Mesendoderm (in vitro differentiated cells): Measurements from ENCODE around the gene SYT7.

Experiments used
- DNase-seq: peaks from one replicate; pipeline ENCODE4 v3.0.0; 2013
- H2AK5ac ChIP-seq: 2 replicates; pipeline ENCODE4 v1.6.1; 2013; ENCODE audit warnings: low read length, inconsistent platforms
- H2BK120ac ChIP-seq: 2 replicates; pipeline ENCODE4 v1.6.1; 2013; ENCODE audit warnings: low read depth, mild to moderate bottlenecking, low read length, moderate library complexity, mixed read lengths
- H2BK15ac ChIP-seq: replicated peaks from 2 replicates; pipeline ENCODE4 v1.6.1; 2013; ENCODE audit warnings: low read depth, mild to moderate bottlenecking, moderate library complexity
- H2BK5ac ChIP-seq: 2 replicates; pipeline ENCODE4 v1.6.1; 2013; ENCODE audit warnings: low read length, inconsistent platforms
- H3K18ac ChIP-seq: 2 replicates; pipeline ENCODE4 v1.6.1; 2013; ENCODE audit warnings: mild to moderate bottlenecking, low read length, mixed read lengths
- H3K23ac ChIP-seq: one replicate; pipeline ENCODE4 v1.6.1; 2013; ENCODE audit warnings: low read length
- H3K27ac ChIP-seq: 2 replicates; pipeline ENCODE4 v1.5.1; 2013; ENCODE audit warnings: low read depth, mild to moderate bottlenecking, inconsistent platforms, low read length, moderate library complexity
- H3K27me3 ChIP-seq: 2 replicates; pipeline ENCODE4 v1.6.1; 2013; ENCODE audit warnings: low read length, control low read depth, mild to moderate bottlenecking, inconsistent platforms; ENCODE audit not compliant: insufficient read depth, poor library complexity
- H3K36me3 ChIP-seq: 2 replicates; pipeline ENCODE4 v1.6.1; 2013; ENCODE audit warnings: low read length, inconsistent platforms; ENCODE audit not compliant: control insufficient read depth, insufficient read depth
- H3K4ac ChIP-seq: one replicate; pipeline ENCODE4 v1.6.1; 2013; ENCODE audit warnings: low read depth, mild to moderate bottlenecking, low read length, moderate library complexity
- H3K4me1 ChIP-seq: 2 replicates; pipeline ENCODE4 v1.6.1; 2013; ENCODE audit warnings: low read depth, low read length, inconsistent platforms; ENCODE audit not compliant: control insufficient read depth
- H3K4me2 ChIP-seq: 2 replicates; pipeline ENCODE4 v1.6.1; 2013; ENCODE audit warnings: low read length
- H3K4me3 ChIP-seq: 2 replicates; pipeline ENCODE4 v1.5.1; 2013; ENCODE audit warnings: mild to moderate bottlenecking, low read length
- H3K56ac ChIP-seq: one replicate; pipeline ENCODE4 v1.6.1; 2013; ENCODE audit warnings: low read length
- H3K79me1 ChIP-seq: 2 replicates; pipeline ENCODE4 v1.6.1; 2013; ENCODE audit warnings: low read length, inconsistent platforms
- H3K79me2 ChIP-seq: 2 replicates; pipeline ENCODE4 v1.6.1; 2013; ENCODE audit warnings: mild to moderate bottlenecking, low read length; ENCODE audit not compliant: control insufficient read depth, insufficient read depth
- H3K9ac ChIP-seq: 2 replicates; pipeline ENCODE4 v1.6.1; 2013; ENCODE audit warnings: low read length, inconsistent platforms
- H4K5ac ChIP-seq: one replicate; pipeline ENCODE4 v1.6.1; 2013; ENCODE audit warnings: low read length
- H4K8ac ChIP-seq: one replicate; pipeline ENCODE4 v1.6.1; 2013; ENCODE audit warnings: low read depth, mild to moderate bottlenecking, control low read depth, low read length, moderate library complexity
- WGBS: extraction: QIAGEN DNeasy Blood & Tissue Kit; methylation state at CpG from one replicate; pipeline ENCODE4 v1.1.7; 2013; ENCODE audit warnings: low lambda C conversion rate, missing lambda C conversion rate; ENCODE audit not compliant: insufficient coverage; ENCODE audit errors: extremely low coverage; 5-methylcytosine and 5-hydroxymethylcytosine counted together

Gene SYT7

GRCh38 chr11:61610905-61611304, 30.0 kb upstream of the SYT7 start:
- no CpG with 5 or more reads among the region's 9 CpGs for WGBS
- no peak overlapping the region for H3K56ac ChIP-seq
- no peak overlapping the region for H4K5ac ChIP-seq
- no peak overlapping the region for H3K4ac ChIP-seq
- H3K79me1 ChIP-seq, result no peaks in the 10 kb centered on the region
- H3K4me2 ChIP-seq, result no peak overlapping the region
- no peak overlapping the region for H2BK5ac ChIP-seq
- H2AK5ac ChIP-seq, result no peak overlapping the region
- H3K79me2 ChIP-seq, result no peaks in the 10 kb centered on the region
- no peaks in the 10 kb centered on the region for H3K36me3 ChIP-seq
- H3K4me3 ChIP-seq, result no peak overlapping the region
- no peak overlapping the region for H4K8ac ChIP-seq
- peaks cover 2% of the 10 kb centered on the region for H3K4me1 ChIP-seq
- H3K9ac ChIP-seq, result no peak overlapping the region
- H2BK120ac ChIP-seq, result no peak overlapping the region
- no peak for DNase-seq
- no peak overlapping the region for H3K23ac ChIP-seq
- no peak overlapping the region for H3K27ac ChIP-seq
- no peak overlapping the region for H3K18ac ChIP-seq
- no peak overlapping the region for H2BK15ac ChIP-seq
- H3K27me3 ChIP-seq, result no peaks in the 10 kb centered on the region

- H2AK5ac ChIP-seq, result no peak overlapping the region
- peak overlapping the region; percentile 62 for H3K56ac ChIP-seq
- no peak overlapping the region for H4K8ac ChIP-seq
- peaks cover 2% of the 10 kb centered on the region for H3K4me1 ChIP-seq
- peak overlapping the region; percentile 32 for H2BK5ac ChIP-seq
- H4K5ac ChIP-seq, result no peak overlapping the region
- H3K36me3 ChIP-seq, result no peaks in the 10 kb centered on the region
- H2BK120ac ChIP-seq, result no peak overlapping the region
- H3K4me3 ChIP-seq, result no peak overlapping the region
- H3K4me2 ChIP-seq, result no peak overlapping the region
- WGBS, result no CpG with 5 or more reads among the region's 8 CpGs
- no peaks in the 10 kb centered on the region for H3K27me3 ChIP-seq
- DNase-seq, result peak; percentile 83
- no peak overlapping the region for H2BK15ac ChIP-seq
- H3K23ac ChIP-seq, result peak overlapping the region; percentile 15
- no peak overlapping the region for H3K9ac ChIP-seq
- H3K27ac ChIP-seq, result no peak overlapping the region
- no peaks in the 10 kb centered on the region for H3K79me1 ChIP-seq
- H3K79me2 ChIP-seq, result no peaks in the 10 kb centered on the region
- H3K4ac ChIP-seq, result no peak overlapping the region
- no peak overlapping the region for H3K18ac ChIP-seq
These were observed 29.1 kb upstream of the SYT7 start for GRCh38 chr11:61609980-61610366.

GRCh38 chr11:61609000-61609979, 28.4 kb upstream of the SYT7 start:
- Histone ChIP-seq H3K4me3 (no peak overlapping the region), H3K23ac (no peak overlapping the region), H2AK5ac (no peak overlapping the region), H2BK120ac (no peak overlapping the region), H3K9ac (no peak overlapping the region), H3K4me1 (peaks cover 2% of the 10 kb centered on the region), H3K18ac (no peak overlapping the region), H3K56ac (peak overlapping the region; percentile 62), H2BK15ac (no peak overlapping the region), H4K8ac (no peak overlapping the region), H3K79me1 (no peaks in the 10 kb centered on the region), H4K5ac (no peak overlapping the region), H3K4ac (no peak overlapping the region), H2BK5ac (no peak overlapping the region), H3K36me3 (no peaks in the 10 kb centered on the region), H3K4me2 (no peak overlapping the region), H3K27me3 (no peaks in the 10 kb centered on the region), H3K27ac (no peak overlapping the region), H3K79me2 (no peaks in the 10 kb centered on the region)
- WGBS, result 100% methylated on average over 1 of the region's 22 CpGs
- DNase-seq, result no peak

- H2BK15ac ChIP-seq, result no peak overlapping the region
- no peak overlapping the region for H3K56ac ChIP-seq
- H2BK5ac ChIP-seq, result no peak overlapping the region
- H4K5ac ChIP-seq, result no peak overlapping the region
- no peaks in the 10 kb centered on the region for H3K79me2 ChIP-seq
- peaks cover 2% of the 10 kb centered on the region for H3K4me1 ChIP-seq
- H4K8ac ChIP-seq, result no peak overlapping the region
- H3K36me3 ChIP-seq, result no peaks in the 10 kb centered on the region
- no peak overlapping the region for H3K4ac ChIP-seq
- no peak overlapping the region for H3K18ac ChIP-seq
- no peak overlapping the region for H3K4me3 ChIP-seq
- H3K79me1 ChIP-seq, result no peaks in the 10 kb centered on the region
- H2AK5ac ChIP-seq, result no peak overlapping the region
- no CpG with 5 or more reads among the region's 14 CpGs for WGBS
- H2BK120ac ChIP-seq, result no peak overlapping the region
- DNase-seq, result no peak
- H3K27me3 ChIP-seq, result no peaks in the 10 kb centered on the region
- H3K9ac ChIP-seq, result no peak overlapping the region
- H3K23ac ChIP-seq, result no peak overlapping the region
- H3K27ac ChIP-seq, result no peak overlapping the region
- no peak overlapping the region for H3K4me2 ChIP-seq
These were observed 27.2 kb upstream of the SYT7 start for GRCh38 chr11:61607920-61608599.

- H3K79me1 ChIP-seq, result no peaks in the 10 kb centered on the region
- H2BK120ac ChIP-seq, result no peak overlapping the region
- H3K27ac ChIP-seq, result no peak overlapping the region
- peaks cover 2% of the 10 kb centered on the region for H3K4me1 ChIP-seq
- no peak overlapping the region for H3K4ac ChIP-seq
- H3K23ac ChIP-seq, result no peak overlapping the region
- no peak for DNase-seq
- H3K79me2 ChIP-seq, result no peaks in the 10 kb centered on the region
- no CpG with 5 or more reads among the region's 3 CpGs for WGBS
- H3K27me3 ChIP-seq, result no peaks in the 10 kb centered on the region
- no peak overlapping the region for H2BK15ac ChIP-seq
- no peak overlapping the region for H4K8ac ChIP-seq
- no peak overlapping the region for H2AK5ac ChIP-seq
- H4K5ac ChIP-seq, result no peak overlapping the region
- no peak overlapping the region for H3K9ac ChIP-seq
- no peak overlapping the region for H3K56ac ChIP-seq
- H3K4me3 ChIP-seq, result no peak overlapping the region
- H2BK5ac ChIP-seq, result no peak overlapping the region
- H3K18ac ChIP-seq, result no peak overlapping the region
- no peaks in the 10 kb centered on the region for H3K36me3 ChIP-seq
- no peak overlapping the region for H3K4me2 ChIP-seq
These were observed 26.6 kb upstream of the SYT7 start for GRCh38 chr11:61607426-61607825.
